HG02870 (cell line): ENCODE measurements around the gene TMEM132A.
"Not testable (repeated sequence)": the region's sequence is repeated elsewhere in the genome, so short reads cannot be mapped to it uniquely, and the experiment has no call there.

Source experiments
- ATAC-seq: cut with Tn5 transposase; IDR thresholded peaks from one replicate; pipeline ENCODE4 v1.9.1; 2021; ENCODE audit warnings: mild to moderate bottlenecking, moderate library complexity; ENCODE audit not compliant: unreplicated experiment

TMEM132A gene

GRCh38 chr11:60953781-60954180, 29.5 kb downstream of the TMEM132A start:
- no peak for ATAC-seq

- no peak for ATAC-seq
These were observed 30.2 kb downstream of the TMEM132A start for GRCh38 chr11:60954421-60954820.

- ATAC-seq = no peak
These were observed 31.3 kb downstream of the TMEM132A start for GRCh38 chr11:60955571-60955970.

- no peak for ATAC-seq
These were observed 32.9 kb downstream of the TMEM132A start for GRCh38 chr11:60957188-60957587.

GRCh38 chr11:60959431-60959830, 35.2 kb downstream of the TMEM132A start:
- ATAC-seq = no peak

GRCh38 chr11:60960405-60960804, 36.1 kb downstream of the TMEM132A start:
- no peak for ATAC-seq

GRCh38 chr11:60964801-60965200, 40.5 kb downstream of the TMEM132A start:
- ATAC-seq = no peak

GRCh38 chr11:60966890-60967289, 42.6 kb downstream of the TMEM132A start:
- ATAC-seq = no peak

- no peak for ATAC-seq
These were observed 44.0 kb downstream of the TMEM132A start for GRCh38 chr11:60968223-60968622.

- no peak for ATAC-seq
These were observed 46.1 kb downstream of the TMEM132A start for GRCh38 chr11:60970369-60970774.

- no peak for ATAC-seq
These were observed 46.6 kb downstream of the TMEM132A start for GRCh38 chr11:60970890-60971289.

GRCh38 chr11:60971520-60971919, 47.3 kb downstream of the TMEM132A start, which contains the start of gene CD6:
Gene CD6, plus strand, starts transcription at chr11:60971680. Its CDS starts 186 bp downstream, at chr11:60971866.
- ATAC-seq = no peak

GRCh38 chr11:60972182-60973030, 48.1 kb downstream of the TMEM132A start:
- no peak for ATAC-seq

- ATAC-seq = no peak
These were observed 49.4 kb downstream of the TMEM132A start for GRCh38 chr11:60973699-60974098.

- not testable (repeated sequence) for ATAC-seq
These were observed 50.1 kb downstream of the TMEM132A start for GRCh38 chr11:60974316-60974715.

GRCh38 chr11:60974726-60975125, 50.5 kb downstream of the TMEM132A start:
- ATAC-seq = no peak

- ATAC-seq = no peak
These were observed 53.0 kb downstream of the TMEM132A start for GRCh38 chr11:60977224-60977623.

GRCh38 chr11:60977836-60978235, 53.6 kb downstream of the TMEM132A start:
- ATAC-seq = no peak

GRCh38 chr11:60978546-60979380, 54.5 kb downstream of the TMEM132A start:
- ATAC-seq = no peak

- no peak for ATAC-seq
These were observed 57.3 kb downstream of the TMEM132A start for GRCh38 chr11:60981515-60981914.

GRCh38 chr11:60982184-60982583, 57.9 kb downstream of the TMEM132A start:
- no peak for ATAC-seq

GRCh38 chr11:60984149-60984548, 59.9 kb downstream of the TMEM132A start:
- ATAC-seq = no peak
